Globus pallidus (tissue), 1 donor: ENCODE data around the gene CPPED1.
"Not testable (repeated sequence)": the region's sequence is repeated elsewhere in the genome, so short reads cannot be mapped to it uniquely, and the experiment has no call there.

Experiments
- DNase-seq: peaks from one replicate; pipeline ENCODE4 v3.0.0-alpha.2; 2015; ENCODE audit warnings: low spot score

CPPED1 gene, protein sequence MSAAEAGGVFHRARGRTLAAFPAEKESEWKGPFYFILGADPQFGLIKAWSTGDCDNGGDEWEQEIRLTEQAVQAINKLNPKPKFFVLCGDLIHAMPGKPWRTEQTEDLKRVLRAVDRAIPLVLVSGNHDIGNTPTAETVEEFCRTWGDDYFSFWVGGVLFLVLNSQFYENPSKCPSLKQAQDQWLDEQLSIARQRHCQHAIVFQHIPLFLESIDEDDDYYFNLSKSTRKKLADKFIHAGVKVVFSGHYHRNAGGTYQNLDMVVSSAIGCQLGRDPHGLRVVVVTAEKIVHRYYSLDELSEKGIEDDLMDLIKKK

DNA sequence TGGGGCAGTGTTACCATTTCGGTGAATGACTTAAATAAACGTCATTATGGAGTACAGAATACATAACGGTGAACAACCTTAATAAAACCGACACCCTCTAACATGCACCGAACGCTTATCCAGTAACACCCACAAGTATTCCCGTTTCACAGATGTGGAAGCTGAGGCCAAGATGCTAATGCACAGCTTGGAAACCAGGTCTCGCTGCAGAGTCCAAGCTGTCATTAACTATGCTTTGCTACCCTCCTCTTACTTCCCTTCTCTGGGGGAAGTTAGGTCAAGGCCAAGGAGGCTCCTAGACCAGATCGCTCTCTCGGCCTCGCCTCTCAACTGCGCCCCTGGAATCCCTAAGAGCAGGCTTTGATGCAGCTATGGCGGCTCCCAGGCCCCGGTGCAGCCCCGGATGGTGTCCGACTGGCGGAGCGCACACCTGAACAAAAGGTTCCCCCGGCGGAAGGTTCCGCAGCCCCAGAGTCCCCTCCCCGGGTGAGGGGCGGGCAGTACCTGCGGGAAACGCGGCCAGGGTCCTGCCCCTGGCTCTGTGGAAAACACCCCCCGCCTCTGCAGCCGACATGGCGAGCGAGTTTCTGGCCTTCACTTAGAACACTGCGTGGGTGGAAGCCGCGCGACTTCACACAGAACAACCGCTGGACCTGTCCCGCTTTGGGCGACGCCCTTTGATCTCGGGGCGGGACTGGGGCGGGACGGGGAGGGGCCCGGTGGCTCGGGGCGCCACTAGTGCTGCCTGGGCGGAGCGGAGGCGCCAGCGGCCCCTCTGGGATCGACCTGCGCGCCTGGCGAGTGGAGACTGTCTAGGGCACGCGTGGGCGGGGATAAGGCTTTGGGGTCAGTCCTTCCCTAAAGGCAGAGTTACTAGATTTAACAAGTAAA is at the start of gene CPPED1:
CPPED1 (minus strand) TSS at position 685 of the 891 bp plus-strand sequence; CDS start at position 574, 111 bp downstream.
- peak; percentile 90 for DNase-seq

DNA sequence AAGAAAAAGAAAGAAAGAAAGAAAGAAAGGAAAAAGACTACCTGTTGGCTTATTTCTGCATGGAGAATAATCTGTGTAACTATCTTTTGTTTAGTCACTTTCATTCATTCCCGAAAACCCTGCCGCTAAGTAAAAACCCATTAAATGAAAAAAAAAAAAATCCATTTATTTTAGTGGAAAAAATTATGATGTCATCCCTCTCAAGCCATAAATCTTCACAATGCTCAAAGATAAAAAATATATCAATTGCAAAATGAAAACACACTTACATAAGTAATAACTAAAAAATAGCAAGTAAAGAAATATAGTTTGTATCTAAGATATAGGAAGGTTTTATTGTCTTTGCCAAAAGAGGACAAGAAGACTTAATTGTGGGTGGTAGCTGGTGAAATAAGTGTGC is 46.5 kb upstream of the CPPED1 start:
- DNase-seq = no peak

DNA sequence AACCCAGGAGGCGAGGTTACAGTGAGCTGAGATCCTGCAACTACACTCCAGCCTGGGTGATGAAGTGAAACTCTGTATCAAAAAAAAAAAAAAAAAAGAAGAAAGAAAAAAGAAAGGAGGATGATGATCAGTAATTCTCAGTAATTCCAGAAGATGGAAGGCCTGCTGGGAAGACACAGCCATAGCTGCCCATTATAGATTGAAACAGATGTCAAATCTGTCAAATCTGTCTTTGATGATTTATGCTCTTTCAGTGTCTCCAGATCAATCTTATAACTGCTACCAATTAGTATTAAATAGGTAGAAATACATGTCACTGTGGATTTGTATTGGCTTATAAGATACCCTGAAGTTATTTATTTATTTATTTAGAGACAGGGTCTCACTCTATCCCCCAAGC is 42.9 kb upstream of the CPPED1 start:
- no peak for DNase-seq

DNA sequence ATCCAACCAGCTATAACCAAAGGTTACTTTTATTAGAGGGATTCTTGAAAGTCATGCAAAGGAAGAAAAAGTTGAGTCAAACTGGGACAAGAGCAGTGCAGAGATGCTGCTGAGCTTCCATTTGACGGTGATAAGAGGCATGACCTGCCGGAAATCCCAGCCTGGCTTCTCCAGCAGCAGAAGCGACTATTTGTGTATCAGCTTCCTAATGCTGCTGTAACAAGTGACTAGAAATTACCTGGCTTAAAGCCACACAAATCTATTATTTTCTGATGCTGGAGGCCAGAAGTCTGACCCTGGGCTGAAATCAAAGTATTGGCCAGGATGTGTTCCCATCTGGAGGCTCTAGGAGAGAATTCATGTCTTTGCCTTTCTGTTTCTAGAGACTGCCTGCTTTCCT is 41.6 kb upstream of the CPPED1 start:
- no peak for DNase-seq

DNA sequence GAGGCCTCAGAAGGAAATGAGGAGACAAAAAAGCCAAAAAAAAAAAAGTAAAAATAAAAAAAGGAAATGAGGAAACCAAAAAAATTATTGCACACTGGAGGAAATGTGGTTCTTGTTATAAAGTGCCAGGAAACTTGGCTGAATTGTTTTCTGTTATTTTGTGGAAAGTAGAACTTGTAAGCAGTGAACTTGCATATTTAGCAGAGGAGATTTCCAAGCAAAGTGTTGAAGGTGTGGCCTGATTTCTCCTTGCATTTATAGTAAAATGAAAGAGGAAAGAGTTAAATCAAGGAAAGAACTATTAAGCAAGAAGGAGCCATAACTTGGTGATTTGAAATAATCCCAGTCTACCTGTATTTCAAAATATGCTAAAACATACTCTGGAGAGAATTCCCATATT is 34.1 kb upstream of the CPPED1 start:
- DNase-seq = no peak

DNA sequence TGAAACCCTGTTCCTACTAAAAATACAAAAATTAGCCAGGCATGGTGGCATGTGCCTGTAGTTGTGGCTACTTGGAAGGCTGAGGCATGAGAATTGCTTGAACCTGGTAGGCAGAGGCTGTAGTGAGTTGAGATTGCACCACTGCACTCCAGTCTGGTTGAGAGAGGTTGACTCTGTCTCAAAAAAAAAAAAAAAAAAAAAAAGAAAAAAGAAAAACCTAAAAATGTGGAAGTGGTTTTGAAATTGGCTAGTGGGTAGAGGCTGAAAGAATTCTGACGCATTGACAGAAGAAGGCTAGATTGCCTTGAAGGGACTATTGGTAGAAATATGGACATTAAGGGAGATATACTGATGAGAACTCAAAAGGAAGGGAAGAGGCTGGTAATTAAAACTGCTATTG is 33.6 kb upstream of the CPPED1 start:
- DNase-seq = no peak

DNA sequence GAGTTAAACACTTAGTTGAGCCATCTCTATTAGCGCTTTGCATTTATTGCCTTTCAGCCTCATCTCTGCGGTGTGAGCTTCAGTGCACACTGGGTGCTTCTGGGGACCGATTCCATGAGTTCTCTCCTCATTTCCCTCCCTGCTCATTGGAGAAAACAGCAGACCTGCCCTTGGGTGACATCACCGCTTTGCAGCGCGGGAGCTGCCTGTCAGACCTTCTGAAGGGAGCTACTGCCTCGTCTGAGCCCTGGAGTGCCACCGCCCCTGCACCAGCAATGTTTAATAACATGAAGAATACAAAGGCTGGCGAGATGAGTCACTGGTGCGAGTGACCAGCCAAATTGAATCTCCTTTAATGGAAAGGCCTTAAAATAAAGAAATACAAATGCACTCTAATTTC is 30.2 kb upstream of the CPPED1 start:
- no peak for DNase-seq

DNA sequence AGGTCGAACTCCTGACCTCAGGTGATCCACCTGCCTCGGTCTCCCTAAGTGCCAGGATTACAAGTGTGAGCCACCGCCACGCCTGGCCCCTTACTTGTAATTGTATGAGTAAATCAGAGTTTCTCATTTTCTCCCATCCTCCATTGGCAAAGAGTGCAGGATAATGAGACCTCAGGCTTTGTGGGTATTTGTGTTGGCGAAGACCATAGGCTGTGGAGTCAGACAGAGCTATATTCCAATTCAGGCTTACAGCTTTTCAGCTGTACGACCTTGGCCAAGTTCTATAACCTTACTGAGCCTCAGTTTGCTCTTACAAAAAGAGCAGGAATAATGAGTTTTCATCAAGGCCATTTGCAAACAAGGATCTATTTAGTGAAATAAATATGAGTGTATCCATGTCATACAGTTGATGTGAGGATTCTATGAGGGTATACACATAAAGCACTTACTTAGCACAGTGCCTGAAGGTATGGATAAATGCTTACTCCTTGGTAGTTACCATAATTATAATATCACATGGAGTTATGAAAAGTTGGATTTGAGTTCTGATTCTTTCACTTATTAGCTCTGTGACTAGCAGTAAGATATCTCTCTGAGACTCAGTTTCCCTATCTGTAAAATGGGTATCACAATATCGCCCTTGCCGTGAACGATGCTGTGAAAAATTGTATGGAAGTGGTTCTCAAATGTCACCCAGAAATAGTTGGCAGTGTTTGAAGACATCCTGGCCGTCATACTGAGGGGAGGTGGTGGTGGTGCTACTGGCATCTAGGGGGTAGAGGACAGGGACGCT is 25.6 kb upstream of the CPPED1 start:
- DNase-seq = no peak

DNA sequence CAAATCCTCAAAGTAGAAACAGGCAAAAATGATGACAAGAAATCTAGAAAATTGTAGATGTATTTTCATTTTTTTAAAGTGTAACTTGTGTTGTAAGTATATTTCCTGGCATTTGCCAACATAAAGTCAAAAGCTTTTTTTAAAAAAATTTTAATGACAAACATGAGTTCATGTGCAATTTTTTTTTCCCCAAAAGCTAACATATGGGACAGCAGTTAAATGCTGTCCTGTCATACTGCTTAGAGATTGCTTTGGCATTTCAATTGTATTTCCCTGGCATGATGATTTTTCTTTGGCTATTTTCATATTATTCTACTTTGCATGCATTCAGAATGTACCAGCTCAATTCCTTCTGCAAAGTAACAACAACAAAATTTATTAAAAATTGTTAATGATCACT is 24.5 kb upstream of the CPPED1 start:
- no peak for DNase-seq

DNA sequence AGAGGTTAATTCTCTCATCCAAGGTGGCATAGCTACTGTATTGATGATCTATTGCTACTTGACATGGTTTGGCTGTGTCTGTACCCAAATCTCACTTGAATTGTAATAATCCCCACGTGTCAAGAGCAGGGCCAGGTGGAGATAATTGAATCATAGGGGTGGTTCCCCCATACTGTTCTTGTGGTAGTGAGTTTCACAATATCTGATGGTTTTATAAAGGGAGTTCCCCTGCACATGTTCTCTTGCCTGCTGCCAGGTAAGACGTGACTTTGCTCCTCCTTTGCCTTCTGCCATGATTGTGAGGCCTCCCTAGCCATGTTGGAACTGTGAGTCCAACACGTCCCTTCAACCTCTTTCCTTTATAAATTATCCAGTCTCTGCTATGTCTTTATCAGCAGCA is 22.9 kb upstream of the CPPED1 start:
- no peak for DNase-seq

DNA sequence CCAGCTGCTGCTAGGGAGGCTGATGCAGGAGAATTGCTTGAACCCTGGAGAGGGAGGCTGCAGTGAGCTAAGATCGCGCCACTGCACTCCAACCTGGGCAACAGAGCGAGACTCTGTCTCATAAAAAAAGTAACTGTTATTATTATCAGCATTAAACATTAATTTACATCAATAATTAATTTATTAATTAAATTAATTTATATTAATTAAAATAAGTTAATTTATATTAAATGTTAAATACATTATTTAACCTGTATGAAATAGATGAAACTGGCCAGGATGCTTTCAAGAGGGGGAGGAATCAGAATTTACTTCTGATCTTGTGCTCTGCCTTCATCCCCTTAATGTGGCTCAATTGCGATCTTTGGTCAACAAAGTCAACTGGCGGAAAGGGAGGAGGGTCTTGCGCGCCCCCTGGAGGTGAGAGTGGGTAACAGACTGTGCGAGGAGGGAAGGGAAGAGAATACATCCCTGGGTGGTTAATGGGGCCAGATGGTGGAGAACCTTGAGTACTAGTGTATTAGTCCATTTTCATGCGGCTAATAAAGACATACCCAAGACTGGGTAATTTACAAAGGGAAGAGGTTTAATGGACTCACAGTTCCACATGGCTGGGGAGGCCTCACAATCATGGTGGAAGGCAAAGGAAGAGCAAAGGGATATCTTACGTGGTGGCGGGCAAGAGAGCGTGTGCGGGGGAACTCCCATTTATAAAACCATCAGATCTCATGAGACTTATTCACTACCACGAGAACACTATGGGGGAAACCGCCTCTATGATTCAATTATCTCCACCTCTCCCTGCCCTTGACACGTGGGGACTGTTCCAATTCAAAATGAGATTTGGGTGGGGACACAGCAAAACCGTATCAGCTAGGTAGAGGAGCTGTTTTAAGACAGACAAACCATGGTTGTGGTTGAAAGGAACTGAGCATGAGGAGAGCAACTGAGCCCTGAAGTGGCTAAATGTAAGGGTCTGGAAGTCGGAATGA is 15.7 kb upstream of the CPPED1 start:
- DNase-seq = peak; percentile 46

DNA sequence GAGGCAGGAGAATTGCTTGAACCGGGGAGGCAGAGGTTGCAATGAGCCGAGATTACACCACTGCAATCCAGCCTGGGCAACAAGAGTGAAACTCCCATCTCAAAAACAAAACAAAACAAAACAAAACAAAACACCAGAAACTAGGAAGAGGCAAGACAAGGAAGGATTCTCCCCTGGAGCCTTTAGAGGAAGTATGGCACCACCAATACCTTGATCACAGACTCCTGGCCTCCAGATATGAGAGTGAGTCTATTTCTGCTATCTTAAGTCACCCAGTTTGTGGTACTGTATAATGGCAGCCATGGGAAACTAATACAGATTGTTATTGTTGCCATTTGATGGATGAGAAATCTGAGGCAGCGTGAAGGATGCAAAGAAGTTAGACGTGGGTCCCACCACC is 14.6 kb upstream of the CPPED1 start:
- DNase-seq = no peak

DNA sequence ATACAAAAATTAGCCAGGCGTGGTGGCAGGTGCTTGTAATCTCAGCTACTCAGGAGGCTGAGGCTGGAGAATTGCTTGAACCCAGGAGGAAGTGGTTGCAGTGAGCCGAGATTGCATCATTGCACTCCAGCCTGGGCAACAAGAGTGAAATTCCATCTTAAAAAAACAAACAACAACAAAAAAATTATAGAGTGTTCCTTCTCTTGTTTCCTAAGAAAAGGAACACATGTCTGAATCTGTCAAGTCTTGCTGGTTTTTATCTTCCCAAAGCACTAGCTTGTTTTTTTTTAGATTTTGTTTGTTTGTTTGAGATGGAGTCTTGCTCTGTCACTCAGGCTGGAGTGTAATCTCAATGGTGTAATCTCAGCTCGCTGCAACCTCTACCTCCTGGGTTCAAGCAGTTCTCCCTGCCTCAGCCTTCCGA is 13.1 kb upstream of the CPPED1 start:
- DNase-seq = not testable (repeated sequence)

DNA sequence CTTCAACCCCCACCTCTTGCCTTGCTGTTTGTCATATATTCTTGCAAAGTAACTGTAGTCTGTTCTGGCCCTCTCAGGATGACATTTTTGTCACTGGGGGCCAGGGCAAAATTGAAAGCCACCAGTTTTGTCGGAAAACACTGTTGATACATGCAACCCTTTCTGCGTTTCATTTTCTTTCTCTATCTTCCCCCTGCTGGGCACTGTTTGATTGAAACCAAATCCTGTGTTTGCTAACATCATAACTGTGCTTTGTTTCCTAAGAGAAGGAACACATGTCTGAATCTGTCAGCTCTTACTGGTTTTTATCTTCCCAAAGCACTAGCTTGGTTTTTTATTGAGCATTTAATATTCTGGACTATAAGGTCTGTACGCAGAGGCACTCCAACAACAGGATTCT is 11.7 kb upstream of the CPPED1 start:
- DNase-seq = peak; percentile 77

DNA sequence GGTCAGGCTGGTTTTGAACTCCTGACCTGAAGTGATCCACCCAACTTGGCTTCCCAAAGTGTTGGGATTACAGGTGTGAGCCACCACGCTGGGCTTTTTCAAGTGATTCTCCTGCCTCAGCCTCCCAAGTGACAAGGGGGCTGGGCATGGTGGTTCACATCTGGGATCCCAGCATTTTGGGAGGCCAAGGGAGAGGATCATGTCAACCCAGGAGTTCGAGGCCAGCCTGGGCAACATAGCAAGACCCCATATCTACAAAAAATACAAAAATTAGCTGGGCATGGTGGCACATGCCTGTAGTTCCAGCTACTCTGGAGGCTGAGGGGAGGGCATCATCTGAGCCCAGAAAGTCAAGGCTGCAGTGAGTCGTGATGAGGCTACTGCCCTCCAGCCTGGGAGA is 10.0 kb upstream of the CPPED1 start:
- DNase-seq = not testable (repeated sequence)

DNA sequence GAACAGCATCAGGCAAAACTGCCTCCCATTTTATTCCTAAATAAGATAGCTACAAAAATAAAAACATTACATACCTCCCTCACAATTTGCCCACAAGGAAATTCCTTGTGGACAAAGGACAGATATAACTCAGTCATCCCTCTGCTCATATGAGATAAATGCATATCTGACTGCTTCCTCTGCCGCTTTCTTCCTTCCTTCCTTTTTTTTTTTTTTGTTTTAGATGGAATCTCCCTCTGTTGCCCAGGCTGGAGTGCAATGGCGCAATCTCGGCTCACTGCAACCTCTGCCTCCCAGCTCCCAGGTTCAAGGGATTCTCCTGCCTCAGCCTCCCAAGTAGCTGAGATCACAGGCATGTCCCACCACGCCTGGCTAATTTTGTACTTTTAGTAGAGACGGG is 9.6 kb upstream of the CPPED1 start:
- not testable (repeated sequence) for DNase-seq

DNA sequence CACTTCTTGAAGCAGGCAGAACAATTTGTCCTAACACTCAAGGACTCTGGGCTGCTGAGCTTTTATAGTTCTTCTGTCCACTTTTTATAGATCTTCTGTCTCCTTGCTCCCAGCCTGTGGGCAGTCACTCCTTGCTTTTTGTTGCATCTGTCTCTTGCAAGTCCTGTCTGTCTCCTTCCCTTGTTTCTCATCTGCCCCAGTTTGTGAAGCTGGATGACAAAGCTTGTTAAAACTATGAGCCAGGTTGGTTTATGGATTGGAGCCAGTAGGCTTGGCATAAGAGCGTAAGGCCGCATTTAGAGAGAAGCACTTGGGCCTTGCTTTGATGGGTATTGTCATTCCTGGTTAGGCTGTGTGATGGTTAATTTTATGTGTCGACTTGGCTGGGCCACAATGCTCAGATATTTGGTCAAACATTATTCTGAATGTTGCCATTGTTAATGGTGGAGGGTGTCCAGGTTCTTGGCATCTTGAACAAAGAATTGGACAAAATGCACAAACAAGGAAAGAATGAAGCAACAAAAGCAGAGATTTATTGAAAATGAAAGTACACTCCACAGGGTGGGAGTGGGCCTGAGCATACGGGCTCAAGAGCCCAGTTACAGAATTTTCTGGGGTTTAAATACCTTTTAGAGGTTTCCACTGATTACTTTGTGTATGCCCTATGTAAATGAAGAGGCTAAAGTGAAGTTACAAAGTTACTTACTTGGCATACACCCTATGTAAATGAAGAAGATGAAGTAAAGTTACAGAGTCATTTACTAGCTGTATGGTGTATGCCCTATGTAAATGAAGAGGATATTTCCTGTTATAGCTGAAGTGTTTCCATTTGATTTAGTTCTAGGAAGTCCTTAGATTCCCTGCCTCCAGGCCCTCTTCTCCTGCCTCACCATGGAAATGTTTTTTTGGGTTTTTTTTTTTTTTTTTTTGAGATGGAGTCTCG is 8.0 kb upstream of the CPPED1 start:
- DNase-seq = peak; percentile 68

DNA sequence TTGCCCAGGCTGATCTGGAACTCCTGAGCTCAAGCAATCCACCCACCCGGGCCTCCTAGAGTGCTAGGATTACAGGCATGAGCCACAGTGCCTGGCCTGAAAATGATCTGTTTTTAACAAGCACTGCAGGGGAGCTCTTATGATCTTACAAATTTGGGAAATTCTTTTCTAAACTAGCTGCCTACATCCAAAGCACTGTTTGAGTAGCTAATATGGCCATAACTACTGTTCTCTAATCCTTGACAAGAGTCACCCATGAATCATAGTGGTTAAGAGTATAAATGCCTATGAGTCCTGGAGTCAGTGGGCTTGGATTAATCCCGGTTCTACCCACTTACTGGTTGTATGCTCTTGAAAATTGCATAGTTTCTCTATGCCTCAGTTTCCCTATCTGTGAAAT is 1.4 kb upstream of the CPPED1 start:
- DNase-seq = no peak

DNA sequence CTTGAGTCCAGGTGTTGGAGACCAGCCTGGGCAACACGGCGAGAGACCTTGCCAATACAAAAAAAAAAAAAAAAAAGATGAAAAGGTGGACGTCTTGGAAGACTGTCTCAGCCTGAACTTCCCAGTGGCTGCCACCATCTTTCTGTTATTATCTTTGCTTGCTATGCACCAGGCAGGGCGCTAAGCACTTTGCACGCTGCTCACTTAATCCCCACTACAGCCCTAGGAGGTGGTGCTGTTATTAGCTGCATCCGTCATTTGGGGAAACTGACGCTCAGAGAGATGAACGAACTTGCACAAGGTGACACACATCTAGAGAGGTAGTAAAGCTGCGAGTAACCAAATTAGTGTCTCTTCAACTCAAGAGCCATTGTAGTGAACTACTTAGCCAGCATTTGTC is 708 bp upstream of the CPPED1 start:
- DNase-seq = no peak

DNA sequence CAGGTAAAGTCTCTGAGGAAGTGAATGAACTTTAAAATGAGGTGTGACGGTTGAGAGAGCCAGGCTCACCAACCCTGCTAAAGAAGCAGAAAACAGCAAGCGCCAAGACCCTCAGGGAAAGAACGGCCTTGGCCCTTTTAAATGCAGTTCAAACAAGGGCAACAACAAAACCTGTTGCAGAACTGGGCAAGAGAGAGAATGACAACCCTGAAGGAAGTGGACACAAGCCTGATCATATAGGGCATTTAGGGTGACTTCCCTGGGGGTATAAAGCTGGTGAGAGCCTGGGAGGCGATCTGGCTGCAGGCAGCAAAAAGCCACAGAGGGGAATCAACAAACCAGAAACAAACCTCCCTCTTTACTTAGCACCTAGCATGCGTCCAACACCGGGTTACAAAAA is 1.0 kb downstream of the CPPED1 start:
- no peak for DNase-seq
